Colonic mucosa (tissue), 4 donors: ENCODE measurements around the gene PRR5L. TPM values are rescaled to one million over a fixed set of nuclear protein-coding genes. Genes with fewer than 3 reads are reported as not detected.

ENCODE experiments used
- DNase-seq: peaks from one replicate; pipeline ENCODE4 v3.0.0-alpha.2; 2020
- H3K27ac ChIP-seq: fragments of 200-600 bp; one replicate; pipeline ENCODE4 v1.8.0; 2021
- H3K27me3 ChIP-seq: fragments of 200-600 bp; one replicate; pipeline ENCODE4 v1.8.0; 2021
- H3K36me3 ChIP-seq: fragments of 200-600 bp; one replicate; pipeline ENCODE4 v1.8.0; 2021
- H3K4me1 ChIP-seq: fragments of 200-600 bp; one replicate; pipeline ENCODE4 v1.8.0; 2021; ENCODE audit warnings: mild to moderate bottlenecking
- H3K4me3 ChIP-seq: fragments of 200-600 bp; one replicate; pipeline ENCODE4 v1.8.0; 2021
- H3K9ac ChIP-seq, 2 donors: one replicate each; pipeline ENCODE4 v1.7.0; 2013; ENCODE audit warnings: control low read depth in 2 of 2, low read depth in 2 of 2, low read length in 2 of 2
- H3K9me3 ChIP-seq: fragments of 200-600 bp; one replicate; pipeline ENCODE4 v1.8.0; 2021
- intact Hi-C: fragments of 100-400 bp; cut with DNase I; formaldehyde crosslinking; loops from one replicate; pipeline ENCODE4 v1.14.1; 2022
- total RNA-seq, 2 donors: library from RNA; stranded (reverse); fragmentation: NEBNext Ultra II Directional in 1 of 2; extraction: Animal tissue kit (Norgen Biotek cat#: 25700) in 1 of 2; gene quantifications; one replicate each; pipeline ENCODE4 v1.2.1, GENCODE V29; 2021
- TF ChIP-seq, protein P1 (sequence below): fragments of 200-600 bp; IDR thresholded peaks from one replicate; pipeline ENCODE4 v1.8.0; 2022; ENCODE audit warnings: antibody characterized with exemption, mild to moderate bottlenecking
- donor health status: healthy.
- donor health status: DM: no; HTN: no; CAD: no.
- donor health status: DM: no; HTN: no; CAD: no.

Gene PRR5L
- total RNA-seq, 2 donors from 2014 or later, result 80.9 to 169 TPM

DNA sequence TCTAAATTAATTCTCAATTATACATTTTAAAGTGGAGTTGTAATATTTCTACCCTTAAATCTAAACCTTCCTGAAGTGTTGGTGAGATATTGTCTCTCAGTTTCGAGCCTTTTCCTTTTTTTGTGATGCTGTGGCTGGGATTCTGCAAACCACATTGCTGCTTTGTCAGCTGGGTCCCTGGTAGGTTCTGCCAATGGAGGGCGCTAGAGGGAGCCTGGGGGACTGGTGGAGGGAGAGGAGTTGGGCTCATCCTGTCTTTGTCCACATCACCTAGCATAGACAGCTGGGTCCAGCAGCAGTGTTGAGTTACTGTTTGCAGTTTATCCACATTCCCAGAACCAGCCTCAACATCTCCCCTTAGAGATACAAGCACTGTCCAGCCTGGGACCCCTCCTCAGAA, 173.0 kb downstream of the PRR5L start:
- Histone ChIP-seq H3K9me3 (no peaks in the 10 kb centered on the region), H3K9ac (no peak overlapping the region), H3K27ac (no peak overlapping the region), H3K36me3 (no peaks in the 10 kb centered on the region), H3K4me1 (no peaks in the 10 kb centered on the region), H3K4me3 (no peak overlapping the region), H3K27me3 (no peaks in the 10 kb centered on the region)
- TF ChIP-seq, protein P1, sequence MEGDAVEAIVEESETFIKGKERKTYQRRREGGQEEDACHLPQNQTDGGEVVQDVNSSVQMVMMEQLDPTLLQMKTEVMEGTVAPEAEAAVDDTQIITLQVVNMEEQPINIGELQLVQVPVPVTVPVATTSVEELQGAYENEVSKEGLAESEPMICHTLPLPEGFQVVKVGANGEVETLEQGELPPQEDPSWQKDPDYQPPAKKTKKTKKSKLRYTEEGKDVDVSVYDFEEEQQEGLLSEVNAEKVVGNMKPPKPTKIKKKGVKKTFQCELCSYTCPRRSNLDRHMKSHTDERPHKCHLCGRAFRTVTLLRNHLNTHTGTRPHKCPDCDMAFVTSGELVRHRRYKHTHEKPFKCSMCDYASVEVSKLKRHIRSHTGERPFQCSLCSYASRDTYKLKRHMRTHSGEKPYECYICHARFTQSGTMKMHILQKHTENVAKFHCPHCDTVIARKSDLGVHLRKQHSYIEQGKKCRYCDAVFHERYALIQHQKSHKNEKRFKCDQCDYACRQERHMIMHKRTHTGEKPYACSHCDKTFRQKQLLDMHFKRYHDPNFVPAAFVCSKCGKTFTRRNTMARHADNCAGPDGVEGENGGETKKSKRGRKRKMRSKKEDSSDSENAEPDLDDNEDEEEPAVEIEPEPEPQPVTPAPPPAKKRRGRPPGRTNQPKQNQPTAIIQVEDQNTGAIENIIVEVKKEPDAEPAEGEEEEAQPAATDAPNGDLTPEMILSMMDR, result no peak
- intact Hi-C loops, result no loop called here
- no peak for DNase-seq

DNA sequence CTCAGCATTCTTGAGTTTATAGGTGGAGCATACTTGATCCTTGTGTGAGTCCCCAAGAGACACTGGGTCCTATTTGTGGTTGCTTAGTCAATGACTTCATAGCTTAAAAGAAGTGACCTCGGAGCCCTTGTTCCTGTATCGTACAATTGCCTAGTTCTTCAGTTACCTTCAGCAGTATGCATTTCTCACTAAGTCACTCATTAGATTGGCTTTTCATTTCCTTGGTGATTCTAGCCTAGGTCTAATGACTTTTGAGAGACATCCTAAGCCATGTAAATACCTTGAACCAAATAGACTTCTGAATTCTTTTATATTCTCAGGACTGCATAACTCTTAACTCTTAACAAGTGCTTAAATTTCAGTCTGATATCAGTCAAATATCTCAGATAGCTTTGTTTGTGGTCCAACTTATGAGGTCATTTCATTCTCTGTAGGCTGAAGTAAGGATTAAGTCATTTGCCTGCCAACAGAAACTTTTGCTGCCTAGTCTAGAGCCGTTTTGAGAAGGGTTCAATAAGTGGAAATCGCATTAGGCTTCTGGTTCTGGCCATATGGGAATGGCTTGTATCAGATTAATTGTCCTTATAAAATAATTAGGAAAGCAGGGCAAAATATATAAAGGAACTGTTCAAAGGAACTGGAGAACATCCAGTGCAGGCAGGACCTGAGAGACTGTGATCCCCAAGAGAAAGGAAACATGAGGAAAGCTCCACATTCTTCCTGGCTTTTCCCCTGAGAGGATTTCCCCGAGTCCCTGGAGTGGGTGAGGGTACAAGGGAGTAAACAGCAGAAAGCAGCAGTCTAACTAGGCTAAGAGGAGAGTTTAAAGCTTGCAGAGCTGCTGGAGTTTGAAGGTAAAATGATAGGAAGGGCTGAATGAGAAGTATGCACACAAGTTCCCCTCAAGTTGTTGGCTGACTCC, 174.1 kb downstream of the PRR5L start:
- intact Hi-C loops, result no loop called here
- no peaks in the 10 kb centered on the region for H3K36me3 ChIP-seq

DNA sequence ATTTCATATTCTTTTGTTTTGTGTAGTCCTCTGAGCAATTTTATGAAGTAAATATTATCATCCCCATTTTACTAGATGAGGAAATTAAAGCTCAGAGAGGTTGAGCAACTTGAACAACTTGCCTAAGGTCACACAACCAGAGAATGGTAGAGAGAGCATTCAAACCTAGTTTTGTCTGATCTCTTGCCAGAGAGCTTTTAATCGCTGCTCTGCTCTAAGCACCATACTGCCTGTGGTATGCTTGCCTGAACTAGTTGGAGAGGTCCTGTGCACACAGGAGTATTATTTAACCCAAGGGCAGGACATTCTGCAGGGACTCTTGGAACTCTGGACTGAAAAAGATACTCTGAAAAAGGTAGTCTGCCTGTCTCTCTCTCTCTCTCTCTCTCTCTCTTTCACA, 175.5 kb downstream of the PRR5L start:
- Histone ChIP-seq H3K27me3 (no peaks in the 10 kb centered on the region), H3K9me3 (no peaks in the 10 kb centered on the region), H3K36me3 (no peaks in the 10 kb centered on the region), H3K4me1 (no peaks in the 10 kb centered on the region), H3K4me3 (no peak overlapping the region), H3K9ac (no peak overlapping the region), H3K27ac (no peak overlapping the region)
- TF ChIP-seq, protein P1, result no peak
- intact Hi-C loops, result no loop called here
- DNase-seq, result no peak

More for the DNA sequence above, 174.1 kb downstream of the PRR5L start:
- Histone ChIP-seq H3K9ac (no peak overlapping the region), H3K4me3 (no peak overlapping the region), H3K9me3 (no peaks in the 10 kb centered on the region), H3K27me3 (no peaks in the 10 kb centered on the region), H3K4me1 (no peaks in the 10 kb centered on the region), H3K27ac (no peak overlapping the region)
- no peak for DNase-seq
- TF ChIP-seq, protein P1, result no peak

DNA sequence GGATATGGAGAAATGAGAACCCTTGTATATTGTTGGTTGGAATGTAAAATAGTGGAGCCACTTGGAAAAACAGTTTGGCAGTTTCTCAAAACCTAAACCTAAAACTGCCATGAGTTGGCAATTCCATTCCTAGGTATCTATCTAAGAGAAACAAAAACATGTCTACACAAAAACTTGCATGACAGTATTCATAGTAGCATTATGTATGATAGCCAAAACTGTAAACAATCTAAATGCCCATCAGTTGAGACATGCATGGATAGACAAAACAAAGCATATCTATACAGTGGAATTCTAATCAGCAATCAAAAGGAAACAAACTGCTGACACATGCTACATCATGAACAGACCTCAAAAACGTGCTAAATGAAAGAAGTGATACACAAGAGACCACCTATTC, 179.1 kb downstream of the PRR5L start:
- Histone ChIP-seq H3K4me3 (no peak overlapping the region), H3K36me3 (no peaks in the 10 kb centered on the region), H3K9ac (no peak overlapping the region), H3K4me1 (no peaks in the 10 kb centered on the region), H3K27ac (no peak overlapping the region), H3K9me3 (no peaks in the 10 kb centered on the region), H3K27me3 (no peaks in the 10 kb centered on the region)
- TF ChIP-seq, protein P1, result no peak
- DNase-seq, result no peak
- intact Hi-C loops, result no loop called here

DNA sequence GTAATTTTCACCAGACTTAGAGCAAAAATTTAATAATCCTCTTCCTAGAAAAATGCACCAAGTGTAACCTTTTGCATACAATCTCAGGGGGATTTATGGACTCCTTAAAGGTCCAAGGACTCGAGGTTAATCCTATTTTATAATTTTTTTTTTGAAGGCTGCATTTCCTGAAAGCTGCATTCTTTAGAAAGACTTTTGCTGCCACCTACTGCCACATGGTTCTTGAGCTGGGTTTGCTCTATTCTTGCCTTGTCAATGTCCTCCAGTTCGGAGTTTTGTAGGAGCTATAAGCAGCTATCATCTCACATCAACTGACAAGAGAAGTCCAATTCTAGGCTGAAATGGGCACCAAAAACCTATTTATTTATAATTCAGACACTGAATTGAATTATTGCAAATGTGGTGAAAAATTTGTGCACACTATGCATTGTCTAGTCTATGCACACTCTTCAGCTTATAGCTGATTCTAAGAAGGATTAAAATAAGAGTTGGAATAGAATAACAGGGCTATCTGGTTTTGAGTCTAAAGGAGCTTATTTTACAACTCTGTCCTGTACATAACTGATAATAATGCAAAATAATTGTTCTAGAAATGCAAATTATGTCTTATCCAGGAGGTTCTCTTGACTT, 182.7 kb downstream of the PRR5L start:
- H3K27me3 ChIP-seq, result no peaks in the 10 kb centered on the region
- no peaks in the 10 kb centered on the region for H3K4me1 ChIP-seq
- no peaks in the 10 kb centered on the region for H3K9me3 ChIP-seq
- no peak overlapping the region for H3K9ac ChIP-seq
- no peak for DNase-seq
- no peak overlapping the region for H3K4me3 ChIP-seq
- TF ChIP-seq, protein P1, result peak; percentile 39
- no peak overlapping the region for H3K27ac ChIP-seq
- no peaks in the 10 kb centered on the region for H3K36me3 ChIP-seq
- intact Hi-C loops, result no loop called here
